IMR-90 (cell line): ENCODE results near the gene GRM8. TPM values are rescaled to one million over a fixed set of nuclear protein-coding genes. Genes with fewer than 3 reads are reported as not detected.

Experiments
- ATAC-seq: fragments of 200-7000 bp; cut with Tn5 transposase; 2 replicates; pipeline ENCODE4 v1.9.1; 2020; ENCODE audit warnings: low read depth, mild to moderate bottlenecking, moderate library complexity
- BruUV-seq: library from RNA; stranded (reverse); fragments of 400-500 nt; replicated peaks from 2 replicates; lab custom pipeline; 2021; lab: Mats Ljungman, UMichigan
- CTCF ChIA-PET: fragments of 300-600 bp; formaldehyde crosslinking; extraction: SDS; loops from one replicate; lab custom pipeline; 2021; ENCODE audit warnings: antibody characterized with exemption; lab: Yijun Ruan, JAX
- POLR2A ChIA-PET: fragments of 300-600 bp; sonication (Branson Sonifier 250); formaldehyde crosslinking; loops from one replicate; lab custom pipeline; 2022; ENCODE audit warnings: antibody characterized with exemption; ENCODE audit not compliant: unreplicated experiment; lab: Charles Lee
- DNase-seq: peaks from one replicate; pipeline ENCODE4 v3.0.0; 2013
- H2AFZ ChIP-seq: replicated peaks from 2 replicates; pipeline ENCODE3; 2013; ENCODE audit warnings: low read length, mild to moderate bottlenecking; ENCODE audit not compliant: poor library complexity
- H2AK5ac ChIP-seq: 2 replicates; pipeline ENCODE4 v1.6.1; 2013; ENCODE audit warnings: low read depth, low read length, inconsistent platforms
- H2AK9ac ChIP-seq: replicated peaks from 2 replicates; pipeline ENCODE3; 2013; ENCODE audit warnings: mild to moderate bottlenecking, low read depth, low read length, moderate library complexity; ENCODE audit not compliant: poor library complexity
- H2BK120ac ChIP-seq: 2 replicates; pipeline ENCODE4 v1.6.1; 2013; ENCODE audit warnings: low read depth, low read length, inconsistent platforms
- H2BK15ac ChIP-seq: 3 replicates; pipeline ENCODE4 v1.6.1; 2013; ENCODE audit warnings: low read depth, low read length, inconsistent platforms
- H2BK20ac ChIP-seq: 2 replicates; pipeline ENCODE4 v1.6.1; 2013; ENCODE audit warnings: low read depth, mild to moderate bottlenecking, inconsistent platforms, low read length, moderate library complexity
- H2BK5ac ChIP-seq: 2 replicates; pipeline ENCODE4 v1.6.1; 2013; ENCODE audit warnings: mild to moderate bottlenecking, low read depth, low read length, inconsistent platforms; ENCODE audit not compliant: poor library complexity, severe bottlenecking
- H3K14ac ChIP-seq: replicated peaks from 2 replicates; pipeline ENCODE4 v1.6.1; 2013; ENCODE audit warnings: low read depth, low read length, inconsistent platforms
- H3K18ac ChIP-seq: 2 replicates; pipeline ENCODE4 v1.6.1; 2013; ENCODE audit warnings: low read depth, low read length, control low read depth
- H3K23ac ChIP-seq: 2 replicates; pipeline ENCODE4 v1.6.1; 2013; ENCODE audit warnings: low read depth, low read length, inconsistent platforms
- H3K27ac ChIP-seq: 2 replicates; pipeline ENCODE4 v1.5.1; 2013; ENCODE audit warnings: mild to moderate bottlenecking, control low read depth, low read length; ENCODE audit not compliant: insufficient read depth
- H3K27me3 ChIP-seq: 2 replicates; pipeline ENCODE4 v1.6.1; 2013; ENCODE audit warnings: low read length; ENCODE audit not compliant: control insufficient read depth, insufficient read depth
- H3K36me3 ChIP-seq: 2 replicates; pipeline ENCODE4 v1.6.1; 2013; ENCODE audit warnings: low read length, mixed read lengths; ENCODE audit not compliant: control insufficient read depth, insufficient read depth
- H3K4ac ChIP-seq: 2 replicates; pipeline ENCODE4 v1.6.1; 2013; ENCODE audit warnings: low read depth, low read length, inconsistent platforms
- H3K4me1 ChIP-seq: 2 replicates; pipeline ENCODE4 v1.6.1; 2013; ENCODE audit warnings: low read length, mixed read lengths; ENCODE audit not compliant: control insufficient read depth, insufficient read depth
- H3K4me2 ChIP-seq: 2 replicates; pipeline ENCODE4 v1.6.1; 2013; ENCODE audit warnings: low read depth, mild to moderate bottlenecking, control low read depth, low read length, moderate library complexity
- H3K4me3 ChIP-seq: 2 replicates; pipeline ENCODE4 v1.5.1; 2013; ENCODE audit warnings: low read depth, mild to moderate bottlenecking, control low read depth, low read length, moderate library complexity; ENCODE audit not compliant: insufficient read depth
- H3K56ac ChIP-seq: 2 replicates; pipeline ENCODE4 v1.6.1; 2013; ENCODE audit warnings: low read length, inconsistent platforms; ENCODE audit not compliant: insufficient read depth; ENCODE audit errors: extremely low read depth
- H3K79me1 ChIP-seq, 2 experiments: 2 replicates each; pipeline ENCODE4 v1.6.1; 2013; ENCODE audit warnings: low read length in 2 of 2, inconsistent platforms in 1 of 2, low read depth in 1 of 2
- H3K9ac ChIP-seq: 2 replicates; pipeline ENCODE4 v1.6.1; 2013; ENCODE audit warnings: low read depth, low read length, control low read depth
- H3K9me1 ChIP-seq: 2 replicates; pipeline ENCODE4 v1.6.1; 2013; ENCODE audit warnings: low read length, inconsistent platforms; ENCODE audit not compliant: insufficient read depth
- H3K9me3 ChIP-seq: 2 replicates; pipeline ENCODE4 v1.6.1; 2013; ENCODE audit warnings: low read length; ENCODE audit not compliant: control insufficient read depth, insufficient read depth
- H4K20me1 ChIP-seq: 2 replicates; pipeline ENCODE4 v1.6.1; 2013; ENCODE audit warnings: low read length, inconsistent platforms; ENCODE audit not compliant: insufficient read depth
- H4K5ac ChIP-seq: 2 replicates; pipeline ENCODE4 v1.6.1; 2013; ENCODE audit warnings: mild to moderate bottlenecking, low read depth, low read length, control low read depth
- H4K8ac ChIP-seq, 2 experiments: 2 replicates each; pipeline ENCODE4 v1.6.1; 2013; ENCODE audit warnings: low read depth in 2 of 2, low read length in 2 of 2, control low read depth in 1 of 2, inconsistent platforms in 1 of 2
- H4K91ac ChIP-seq: 2 replicates; pipeline ENCODE4 v1.6.1; 2013; ENCODE audit warnings: low read depth, low read length, inconsistent platforms; ENCODE audit not compliant: insufficient read depth
- CHD1 ChIP-seq: IDR thresholded peaks from 2 replicates; pipeline ENCODE4 v1.6.1; 2012; ENCODE audit warnings: low read depth, low read length, improper control_type of control experiment
- FOS ChIP-seq: fragments of 150-350 bp; IDR thresholded peaks from 2 replicates; pipeline ENCODE4 v1.6.1; 2016; ENCODE audit warnings: low read depth, low read length
- NFE2L2 ChIP-seq: fragments of 150-350 bp; IDR thresholded peaks from 2 replicates; pipeline ENCODE4 v1.6.1; 2016; ENCODE audit warnings: low read depth, mild to moderate bottlenecking, low read length
- RAD21 ChIP-seq: IDR thresholded peaks from 2 replicates; pipeline ENCODE4 v1.6.1; 2012; ENCODE audit warnings: low read length, improper control_type of control experiment
- RFX5 ChIP-seq: IDR thresholded peaks from 2 replicates; pipeline ENCODE4 v1.8.0; 2012; ENCODE audit warnings: low read depth, mild to moderate bottlenecking, low read length, moderate library complexity
- WGBS, 2 experiments: methylation state at CpG; one replicate each; pipeline versions ENCODE4 v1.1.5 to v1.1.7; 2013; ENCODE audit warnings: missing lambda C conversion rate in 2 of 2; ENCODE audit not compliant: insufficient read length in 1 of 2; ENCODE audit errors: extremely low coverage in 2 of 2; 5-methylcytosine and 5-hydroxymethylcytosine counted together
- dilution Hi-C: fragments of 300-500 bp; cut with HindIII; formaldehyde crosslinking; loops from one replicate; pipeline ENCODE4 v1.14.3; 2018; ENCODE audit warnings: low sequenced_read_pairs; ENCODE audit not compliant: unreplicated experiment
- in situ Hi-C: fragments of 300-500 bp; cut with MboI; formaldehyde crosslinking; loops from 3 replicates; pipeline ENCODE4 v1.14.3; 2019; ENCODE audit warnings: low sequenced_read_pairs, inconsistent platforms, mixed read lengths
- intact Hi-C: fragments of 100-400 bp; cut with micrococcal nuclease; formaldehyde crosslinking; loops from 2 replicates; pipeline ENCODE4 v1.10.0; 2022
- polyA plus RNA-seq, 3 experiments: library from polyadenylated mRNA; depleted of rRNA; stranded (reverse); fragments of >200 nt; gene quantifications; 2 replicates each; pipeline ENCODE4 v1.2.3, GENCODE V29; 2012; ENCODE audit warnings: low replicate concordance in 1 of 3
- total RNA-seq: library from RNA; depleted of rRNA; stranded (reverse); fragments of >200 nt; gene quantifications from 2 replicates; pipeline ENCODE4 v1.2.3, GENCODE V29; 2012

GRM8 gene
- total and polyA plus RNA-seq, 2 of the 4 experiments (the other 2 are of a cell fraction), result not detected

DNA sequence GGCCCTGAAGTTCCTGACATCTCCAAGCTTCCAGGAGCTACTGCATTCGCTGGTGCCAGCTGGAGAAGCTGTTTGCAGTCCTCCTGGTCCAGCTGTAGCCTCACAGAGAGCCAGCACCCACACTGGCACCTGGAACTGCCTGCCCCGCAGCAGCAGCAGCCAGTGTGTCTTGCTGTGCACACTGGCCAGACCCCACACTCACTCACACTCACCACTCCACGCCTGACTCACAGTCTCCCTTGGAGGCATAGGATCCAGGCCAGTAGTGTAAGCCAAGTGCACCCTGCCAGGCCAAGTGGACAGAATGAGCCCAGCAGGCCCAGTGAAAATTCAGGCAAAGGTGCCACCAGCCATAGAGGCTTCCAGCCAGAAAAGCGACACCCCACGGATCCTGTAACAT is 566.3 kb downstream of the GRM8 start:
- dilution Hi-C loops, result no loop called here
- no peak overlapping the region for H3K27ac ChIP-seq
- H4K5ac ChIP-seq, result no peak overlapping the region
- H3K27me3 ChIP-seq, result no peaks in the 10 kb centered on the region
- H3K36me3 ChIP-seq, result no peaks in the 10 kb centered on the region
- no peak overlapping the region for H2AK9ac ChIP-seq
- H3K4me1 ChIP-seq, result no peaks in the 10 kb centered on the region
- H3K4ac ChIP-seq, result no peak overlapping the region
- no CpG with 5 or more reads among the region's 5 CpGs for WGBS, 2 experiments
- H3K9me3 ChIP-seq, result peaks cover 28% of the 10 kb centered on the region
- TF ChIP-seq RFX5, result no peak
- TF ChIP-seq CHD1, result no peak
- no peak for TF ChIP-seq NFE2L2
- no peak for TF ChIP-seq RAD21
- TF ChIP-seq FOS, result no peak
- H3K4me2 ChIP-seq, result no peak overlapping the region
- no peak overlapping the region for H2BK120ac ChIP-seq
- H3K18ac ChIP-seq, result no peak overlapping the region
- ATAC-seq (no peak), DNase-seq (no peak)
- no peak overlapping the region for H2BK20ac ChIP-seq
- peak overlapping the region; percentile 58 for H2AFZ ChIP-seq
- no TSS peak for BruUV-seq
- H2BK15ac ChIP-seq, result no peak overlapping the region
- intact Hi-C loops, result no loop called here
- H3K9ac ChIP-seq, result no peak overlapping the region
- no peak overlapping the region for H3K56ac ChIP-seq
- H3K9me1 ChIP-seq, result no peaks in the 10 kb centered on the region
- H4K8ac ChIP-seq, result no peak overlapping the region
- no peak overlapping the region for H3K14ac ChIP-seq
- no peaks in the 10 kb centered on the region for H3K79me1 ChIP-seq
- no peak overlapping the region for H2BK5ac ChIP-seq
- no peak overlapping the region for H4K91ac ChIP-seq
- ChIA-PET CTCF (interaction anchor here (1.2 kb wide), 1 partner anchor 44 kb away, joined by 3 read pairs; no protein-coding TSS in a partner anchor), POLR2A (no interaction called here)
- H3K23ac ChIP-seq, result no peak overlapping the region
- in situ Hi-C loops, result no loop called here
- H3K4me3 ChIP-seq, result no peak overlapping the region
- H2AK5ac ChIP-seq, result no peak overlapping the region
- H4K20me1 ChIP-seq, result no peaks in the 10 kb centered on the region
